GM18867 (cell line): Measurements from ENCODE around the gene GPN3.
A peak's percentile ranks its signal among the peaks of the same experiment; 100 is the strongest.
"Not testable (repeated sequence)": the region's sequence is repeated elsewhere in the genome, so short reads cannot be mapped to it uniquely, and the experiment has no call there.

Source experiments
- ATAC-seq: cut with Tn5 transposase; IDR thresholded peaks from one replicate; pipeline ENCODE4 v1.9.1; 2021; ENCODE audit warnings: mild to moderate bottlenecking, moderate library complexity; ENCODE audit not compliant: unreplicated experiment

Gene GPN3

GRCh38 chr12:110449799-110450497, 18.1 kb downstream of the GPN3 start, which contains the start of gene ARPC3:
ARPC3 (minus strand) TSS chr12:110450337; CDS start chr12:110450260, 77 bp downstream.
- ATAC-seq: peak; percentile 92

- no peak for ATAC-seq
These were observed 23.6 kb downstream of the GPN3 start for GRCh38 chr12:110444455-110444854.

- no peak for ATAC-seq
These were observed 31.8 kb downstream of the GPN3 start for GRCh38 chr12:110436231-110436630.

- ATAC-seq: peak; percentile 24
These were observed 36.0 kb downstream of the GPN3 start for GRCh38 chr12:110431957-110432587.

DNA sequence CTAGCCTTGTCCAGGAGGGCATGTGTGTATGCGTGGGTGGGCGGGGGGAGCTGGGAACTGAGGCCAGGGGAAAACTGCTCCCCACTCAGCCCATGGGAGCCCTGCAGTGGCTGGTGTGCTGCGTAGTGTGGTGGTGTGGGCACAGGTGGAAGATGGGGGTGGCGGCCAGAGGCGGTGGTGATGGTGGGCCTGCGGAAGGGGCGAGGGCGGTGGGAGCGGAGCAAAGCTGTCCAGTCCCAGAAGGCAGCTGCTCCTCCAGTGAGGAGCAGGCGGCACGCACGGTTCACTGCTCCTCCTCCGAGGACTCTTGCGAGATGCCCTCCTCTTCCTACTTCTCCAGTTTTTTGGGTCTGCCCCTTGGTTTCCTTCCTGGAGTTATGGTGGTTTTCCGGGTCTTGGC, 38.4 kb downstream of the GPN3 start:
- not testable (repeated sequence) for ATAC-seq

- no peak for ATAC-seq
These were observed 41.7 kb downstream of the GPN3 start for GRCh38 chr12:110426406-110426805.

- ATAC-seq: no peak
These were observed 43.8 kb downstream of the GPN3 start for GRCh38 chr12:110424237-110424636.

GRCh38 chr12:110421701-110422100, 46.4 kb downstream of the GPN3 start:
- no peak for ATAC-seq

GRCh38 chr12:110421159-110421661, 46.8 kb downstream of the GPN3 start:
- ATAC-seq: no peak

DNA sequence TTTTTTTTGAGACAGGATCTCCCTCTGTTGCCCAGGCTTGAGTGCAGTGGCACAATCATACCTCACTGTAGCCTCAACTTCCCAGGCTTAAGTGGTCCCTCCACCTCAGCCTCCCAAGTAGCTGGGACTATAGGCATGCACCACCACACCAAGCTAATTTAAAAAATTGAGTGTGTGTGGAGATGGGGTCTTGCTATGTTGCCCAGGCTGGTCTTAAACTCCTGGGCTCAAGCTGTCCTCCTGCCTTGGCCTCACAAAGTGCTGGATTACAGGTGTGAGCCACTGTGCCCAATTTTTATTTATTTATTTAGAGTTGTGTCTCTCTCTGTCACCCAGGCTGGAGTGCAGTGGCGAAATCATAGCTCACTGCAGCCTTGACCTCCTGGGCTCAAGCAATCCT, 47.4 kb downstream of the GPN3 start:
- not testable (repeated sequence) for ATAC-seq

GRCh38 chr12:110417113-110417512, 50.9 kb downstream of the GPN3 start:
- not testable (repeated sequence) for ATAC-seq

DNA sequence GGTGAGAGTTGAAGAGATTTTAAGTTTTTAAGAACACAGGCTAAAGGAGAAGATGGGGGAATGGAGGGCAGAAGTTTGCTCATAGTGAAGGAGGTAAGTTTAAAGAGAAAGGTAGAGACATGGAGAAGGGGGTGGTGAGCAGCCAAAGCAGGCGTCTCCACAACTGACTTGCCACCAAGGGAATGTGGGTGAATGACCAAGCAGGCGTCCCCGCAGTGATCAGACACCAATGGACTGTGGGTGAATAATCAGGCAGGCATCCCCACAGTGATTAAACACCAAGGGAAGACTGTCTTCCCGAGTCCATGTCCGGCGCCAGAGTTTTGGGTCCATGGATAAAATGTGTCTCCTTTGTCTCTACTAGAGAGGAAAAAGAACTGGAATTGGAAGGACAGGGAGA, 58.0 kb downstream of the GPN3 start:
- not testable (repeated sequence) for ATAC-seq

GRCh38 chr12:110405126-110405662, 62.9 kb downstream of the GPN3 start:
- not testable (repeated sequence) for ATAC-seq

DNA sequence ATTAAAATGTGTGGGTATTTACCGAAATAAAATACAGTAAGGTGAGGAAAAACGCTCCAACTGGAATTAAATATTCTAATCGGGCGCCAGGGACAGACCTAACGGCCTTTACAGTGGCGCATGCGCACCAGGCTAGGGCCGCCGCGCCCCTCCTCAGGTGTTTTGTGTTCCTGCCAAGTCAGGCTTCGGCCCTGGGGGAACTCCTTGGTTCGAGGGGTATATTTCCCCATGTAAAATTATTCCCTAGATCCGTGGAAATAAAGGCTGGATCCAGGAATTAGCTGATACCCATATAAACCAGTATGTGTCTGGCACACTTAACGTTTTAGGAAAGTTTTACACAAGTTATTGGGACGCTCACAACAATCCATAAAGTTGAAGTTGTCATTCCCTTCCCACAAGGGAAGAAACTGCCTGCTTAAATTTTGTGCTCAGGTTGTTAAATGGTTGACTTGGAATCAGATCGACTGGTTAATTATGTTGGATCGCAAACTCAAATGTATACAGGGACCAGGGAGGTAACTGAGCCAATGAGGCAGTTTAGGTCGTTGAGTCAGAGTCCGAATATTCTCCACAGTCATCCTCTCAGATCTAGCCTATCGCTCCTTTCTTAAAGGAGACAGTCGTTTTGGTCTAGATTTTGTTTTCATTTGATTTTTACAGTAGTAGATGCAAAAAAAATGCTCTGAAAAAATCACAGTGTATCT, 63.9 kb downstream of the GPN3 start:
- ATAC-seq: peak; percentile 47

DNA sequence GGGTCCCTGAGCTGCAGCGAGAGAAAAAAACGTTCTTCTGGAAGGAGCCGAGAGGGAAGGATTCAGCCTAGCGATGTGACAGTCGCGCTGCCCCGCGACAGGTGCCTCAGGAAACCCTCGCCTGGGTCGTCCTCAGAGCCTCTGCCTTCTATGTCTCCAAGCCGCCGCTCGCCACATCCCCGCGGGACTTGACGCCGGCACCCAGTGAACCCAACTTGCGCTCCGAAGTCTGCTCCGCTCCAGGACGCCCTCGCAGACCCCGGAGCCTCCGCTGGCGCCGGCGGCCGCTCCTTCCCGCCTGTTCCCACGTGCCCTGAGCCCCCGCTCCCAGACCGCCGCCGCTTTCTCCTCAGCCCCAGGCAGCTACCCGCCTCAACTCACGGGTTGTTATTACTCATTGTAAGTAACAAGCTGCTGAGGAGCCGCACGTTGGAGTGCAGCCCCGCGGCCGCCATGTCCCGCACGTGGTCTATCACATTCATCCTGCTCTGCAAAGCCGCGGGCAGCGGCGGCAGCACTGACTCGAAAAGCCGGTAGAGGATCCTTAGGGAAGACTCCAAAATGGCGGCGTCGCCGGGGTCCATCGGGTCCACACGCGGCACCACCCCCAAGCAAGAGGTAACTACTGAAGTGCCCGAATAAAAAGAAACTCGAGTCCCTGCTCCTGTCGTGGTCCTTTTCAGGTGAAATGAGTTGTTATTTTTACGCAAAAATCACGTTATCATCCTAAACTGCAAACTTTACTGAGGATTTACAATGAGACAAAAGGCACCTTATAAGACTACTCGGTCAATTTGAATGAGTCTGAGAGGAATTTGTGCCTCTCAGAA, 64.7 kb downstream of the GPN3 start, which contains the start of gene ANAPC7:
ANAPC7 (minus strand) TSS at position 563 of the 830 bp plus-strand sequence; CDS start at position 482, 81 bp downstream.
- peak; percentile 77 for ATAC-seq
